Neural cell (in vitro differentiated cells): Measurements from ENCODE around the gene NDUFV1. TPM values are rescaled to one million over a fixed set of nuclear protein-coding genes. Genes with fewer than 3 reads are reported as not detected.

Source experiments
- H2AFZ ChIP-seq: fragments of 200-600, 300-800 bp; sonication (generic), shearing (Covaris generic); 2 replicates; pipeline ENCODE4 v1.6.0; 2014; ENCODE audit warnings: low read depth, mild to moderate bottlenecking, antibody characterized with exemption, low read length, moderate library complexity
- H3F3A ChIP-seq: fragments of 200-600 bp; shearing (Covaris generic); 2 replicates; pipeline ENCODE4 v1.6.1; 2016; ENCODE audit warnings: mild to moderate bottlenecking, moderate library complexity, mixed read lengths, antibody characterized with exemption, low read length; ENCODE audit not compliant: insufficient read depth, poor library complexity, severe bottlenecking
- H3K27ac ChIP-seq: fragments of 200-600, 300-800 bp; sonication (generic), shearing (Covaris generic); 2 replicates; pipeline ENCODE4 v1.5.1; 2014; ENCODE audit warnings: mild to moderate bottlenecking, low read length, moderate library complexity
- H3K27me3 ChIP-seq: fragments of 300-800, 200-600 bp; sonication (generic), shearing (Covaris generic); 2 replicates; pipeline ENCODE4 v1.6.0; 2014; ENCODE audit warnings: mild to moderate bottlenecking, low read depth, low read length, moderate library complexity; ENCODE audit not compliant: insufficient read depth
- H3K36me3 ChIP-seq: fragments of 300-800, 200-600 bp; sonication (generic), shearing (Covaris generic); 2 replicates; pipeline ENCODE4 v1.5.1; 2014; ENCODE audit warnings: mild to moderate bottlenecking, antibody characterized with exemption, low read length, moderate library complexity; ENCODE audit not compliant: insufficient read depth
- H3K4me2 ChIP-seq: fragments of 300-800, 200-600 bp; sonication (generic), shearing (Covaris generic); 2 replicates; pipeline ENCODE4 v1.6.0; 2014; ENCODE audit warnings: mild to moderate bottlenecking, low read length
- H3K4me3 ChIP-seq: fragments of 300-800, 200-600 bp; sonication (generic), shearing (Covaris generic); 2 replicates; pipeline ENCODE4 v1.5.1; 2014; ENCODE audit warnings: mild to moderate bottlenecking, low read length, moderate library complexity
- H3K79me2 ChIP-seq: fragments of 200-600 bp; shearing (Covaris generic); replicated peaks from 2 replicates; pipeline ENCODE4 v1.6.0; 2014; ENCODE audit warnings: mild to moderate bottlenecking, low read length, moderate library complexity; ENCODE audit not compliant: insufficient read depth
- H3K9ac ChIP-seq: fragments of 300-800, 200-600 bp; sonication (generic), shearing (Covaris generic); 2 replicates; pipeline ENCODE4 v1.6.1; 2016; ENCODE audit warnings: mild to moderate bottlenecking, low read length, mixed read lengths
- H3K9me2 ChIP-seq: fragments of 200-600 bp; shearing (Covaris generic); 2 replicates; pipeline ENCODE4 v1.6.1; 2016; ENCODE audit warnings: mild to moderate bottlenecking, low read length, mixed read lengths; ENCODE audit not compliant: insufficient read depth
- H3K9me3 ChIP-seq: fragments of 200-600, 300-800 bp; sonication (generic), shearing (Covaris generic); 2 replicates; pipeline ENCODE4 v1.6.1; 2016; ENCODE audit warnings: mild to moderate bottlenecking, mixed run types, low read length, moderate library complexity, mixed read lengths
- H4K20me1 ChIP-seq: fragments of 200-600 bp; shearing (Covaris generic); 2 replicates; pipeline ENCODE4 v1.6.1; 2016; ENCODE audit warnings: mild to moderate bottlenecking, mixed run types; ENCODE audit not compliant: insufficient read depth
- CTCF ChIP-seq: fragments of 450-650 bp; IDR thresholded peaks from 2 replicates; pipeline ENCODE4 v1.5.1; 2014; ENCODE audit warnings: antibody characterized with exemption, mild to moderate bottlenecking, moderate library complexity; ENCODE audit not compliant: poor library complexity, severe bottlenecking
- EP300 ChIP-seq: fragments of 450-650 bp; conservative IDR thresholded peaks from 2 replicates; pipeline ENCODE4 v1.6.1; 2014; ENCODE audit warnings: antibody characterized with exemption, mild to moderate bottlenecking, moderate library complexity; ENCODE audit not compliant: poor library complexity, severe bottlenecking
- EZH2 ChIP-seq: fragments of 200-600, 300-800 bp; shearing (Covaris generic), sonication (generic); IDR thresholded peaks from 2 replicates; pipeline ENCODE4 v1.6.1; 2014; ENCODE audit warnings: antibody characterized with exemption, low read length, borderline replicate concordance, mild to moderate bottlenecking; ENCODE audit not compliant: insufficient read depth, poor library complexity, severe bottlenecking
- MXI1 ChIP-seq: fragments of 450-650 bp; conservative IDR thresholded peaks from 2 replicates; pipeline ENCODE4 v1.6.1; 2014; ENCODE audit warnings: antibody characterized with exemption, mild to moderate bottlenecking; ENCODE audit not compliant: poor library complexity, severe bottlenecking
- POLR2AphosphoS5 ChIP-seq: IDR thresholded peaks from 2 replicates; pipeline ENCODE4 v1.6.1; 2012
- RAD21 ChIP-seq: fragments of 450-650 bp; conservative IDR thresholded peaks from 2 replicates; pipeline ENCODE4 v1.6.1; 2014; ENCODE audit warnings: antibody characterized with exemption, mild to moderate bottlenecking, moderate library complexity
- REST ChIP-seq: IDR thresholded peaks from 2 replicates; pipeline ENCODE4 v1.6.1; 2012; ENCODE audit warnings: borderline replicate concordance
- SMC3 ChIP-seq: fragments of 450-650 bp; conservative IDR thresholded peaks from 2 replicates; pipeline ENCODE4 v1.6.1; 2014; ENCODE audit warnings: antibody characterized with exemption, mild to moderate bottlenecking, moderate library complexity; ENCODE audit not compliant: poor library complexity
- TAF1 ChIP-seq: IDR thresholded peaks from 2 replicates; pipeline ENCODE4 v1.6.1; 2012; ENCODE audit warnings: low read depth
- polyA plus RNA-seq: library from polyadenylated mRNA; depleted of rRNA; stranded (reverse); fragments of >200 nt; gene quantifications from 2 replicates; pipeline ENCODE4 v1.2.3, GENCODE V29; 2014

NDUFV1 gene
- polyA plus RNA-seq, 1 donor from 2014 or later = 393 TPM

- H3K36me3 ChIP-seq = no peaks in the 10 kb centered on the region
- H3K79me2 ChIP-seq = no peaks in the 10 kb centered on the region
- no peaks in the 10 kb centered on the region for H3K9me2 ChIP-seq
- no peak for TF ChIP-seq EZH2
- TF ChIP-seq TAF1 = no peak
- TF ChIP-seq MXI1 = no peak
- TF ChIP-seq SMC3 = no peak
- no peak for TF ChIP-seq REST
- TF ChIP-seq CTCF = no peak
- no peak for TF ChIP-seq POLR2AphosphoS5
- TF ChIP-seq EP300 = no peak
- TF ChIP-seq RAD21 = no peak
- H3K4me2 ChIP-seq = no peak overlapping the region
- H3K4me3 ChIP-seq = peak overlapping the region; percentile 98
- H3K27ac ChIP-seq = no peak overlapping the region
- H3K9me3 ChIP-seq = no peaks in the 10 kb centered on the region
- H3K9ac ChIP-seq = peak overlapping the region; percentile 91
- no peaks in the 10 kb centered on the region for H3F3A ChIP-seq
- no peaks in the 10 kb centered on the region for H3K27me3 ChIP-seq
- H2AFZ ChIP-seq = no peak overlapping the region
- no peaks in the 10 kb centered on the region for H4K20me1 ChIP-seq
Observed at GRCh38 chr11:67631411-67631810, 24.7 kb downstream of the NDUFV1 start.

GRCh38 chr11:67631853-67632174, 25.1 kb downstream of the NDUFV1 start:
- no peak overlapping the region for H3K27ac ChIP-seq
- no peaks in the 10 kb centered on the region for H4K20me1 ChIP-seq

More at GRCh38 chr11:67631853-67632174, 25.1 kb downstream of the NDUFV1 start:
- no peaks in the 10 kb centered on the region for H3K9me2 ChIP-seq
- H3K36me3 ChIP-seq = no peaks in the 10 kb centered on the region
- no peaks in the 10 kb centered on the region for H3K79me2 ChIP-seq
- H3F3A ChIP-seq = no peaks in the 10 kb centered on the region
- no peak overlapping the region for H2AFZ ChIP-seq
- no peak overlapping the region for H3K9ac ChIP-seq
- H3K4me2 ChIP-seq = no peak overlapping the region
- H3K9me3 ChIP-seq = no peaks in the 10 kb centered on the region
- H3K4me3 ChIP-seq = no peak overlapping the region
- H3K27me3 ChIP-seq = no peaks in the 10 kb centered on the region
- TF ChIP-seq TAF1 (no peak), REST (no peak), POLR2AphosphoS5 (no peak), SMC3 (no peak), CTCF (no peak), MXI1 (no peak), EZH2 (no peak)
